Parathyroid adenoma (tissue), 2 donors: Measurements from ENCODE around the gene FOXJ3.

ENCODE experiments used
- H2AFZ ChIP-seq: fragments of 300-600 bp; sonication (generic); one replicate; pipeline ENCODE4 v1.7.0; 2017; ENCODE audit warnings: antibody characterized with exemption, mild to moderate bottlenecking
- H3K27ac ChIP-seq: fragments of 300-600 bp; sonication (generic); one replicate; pipeline ENCODE4 v1.7.0; 2017
- H3K27me3 ChIP-seq: fragments of 300-600 bp; sonication (generic); one replicate; pipeline ENCODE4 v1.7.0; 2017; ENCODE audit warnings: low read length; ENCODE audit not compliant: control insufficient read depth, insufficient read depth
- H3K36me3 ChIP-seq: fragments of 300-600 bp; sonication (generic); one replicate; pipeline ENCODE4 v1.7.0; 2017; ENCODE audit warnings: low read length; ENCODE audit not compliant: control insufficient read depth, insufficient read depth
- H3K4me1 ChIP-seq: fragments of 300-600 bp; sonication (generic); one replicate; pipeline ENCODE4 v1.7.0; 2017; ENCODE audit warnings: control low read depth
- H3K4me2 ChIP-seq: fragments of 300-600 bp; sonication (generic); one replicate; pipeline ENCODE4 v1.7.0; 2017; ENCODE audit warnings: low read length
- H3K4me3 ChIP-seq: fragments of 300-600 bp; sonication (generic); one replicate; pipeline ENCODE4 v1.7.0; 2017; ENCODE audit warnings: low read depth, low read length
- H3K79me2 ChIP-seq: fragments of 300-600 bp; sonication (generic); one replicate; pipeline ENCODE4 v1.7.0; 2017; ENCODE audit warnings: control low read depth
- H3K9ac ChIP-seq: fragments of 300-600 bp; sonication (generic); one replicate; pipeline ENCODE4 v1.7.0; 2017; ENCODE audit warnings: mild to moderate bottlenecking
- H3K9me3 ChIP-seq: fragments of 300-600 bp; sonication (generic); one replicate; pipeline ENCODE4 v1.7.0; 2017; ENCODE audit warnings: low read length; ENCODE audit not compliant: control insufficient read depth
- CTCF ChIP-seq: fragments of 300-600 bp; sonication (generic); IDR thresholded peaks from one replicate; pipeline ENCODE4 v1.7.0; 2017; ENCODE audit warnings: antibody characterized with exemption, mild to moderate bottlenecking
- donor health status: primary hyperparathyroidism.

FOXJ3 gene

GRCh38 chr1:42319871-42320484 is 15.1 kb downstream of the FOXJ3 start:
- TF ChIP-seq CTCF, result no peak

GRCh38 chr1:42319128-42319851 is 15.7 kb downstream of the FOXJ3 start:
- Histone ChIP-seq H3K36me3 (no peaks in the 10 kb centered on the region), H2AFZ (no peak overlapping the region), H3K9ac (no peak overlapping the region), H3K79me2 (peaks cover 12% of the 10 kb centered on the region), H3K4me1 (peaks cover 3% of the 10 kb centered on the region), H3K27me3 (no peaks in the 10 kb centered on the region), H3K4me3 (no peak overlapping the region), H3K27ac (no peak overlapping the region), H3K4me2 (no peak overlapping the region), H3K9me3 (no peaks in the 10 kb centered on the region)
- no peak for TF ChIP-seq CTCF

More at GRCh38 chr1:42319871-42320484, 15.1 kb downstream of the FOXJ3 start:
- peak overlapping the region; percentile 18 for H3K4me2 ChIP-seq
- H3K9me3 ChIP-seq, result no peaks in the 10 kb centered on the region
- no peaks in the 10 kb centered on the region for H3K27me3 ChIP-seq
- peaks cover 12% of the 10 kb centered on the region for H3K79me2 ChIP-seq
- no peak overlapping the region for H3K4me3 ChIP-seq
- H3K36me3 ChIP-seq, result no peaks in the 10 kb centered on the region
- H2AFZ ChIP-seq, result no peak overlapping the region
- no peak overlapping the region for H3K9ac ChIP-seq
- H3K4me1 ChIP-seq, result peaks cover 3% of the 10 kb centered on the region
- H3K27ac ChIP-seq, result no peak overlapping the region

GRCh38 chr1:42318601-42319000 is 16.4 kb downstream of the FOXJ3 start:
- Histone ChIP-seq H3K27ac (no peak overlapping the region), H3K4me1 (peaks cover 3% of the 10 kb centered on the region), H3K9ac (no peak overlapping the region), H3K79me2 (peaks cover 17% of the 10 kb centered on the region), H3K9me3 (no peaks in the 10 kb centered on the region), H3K36me3 (no peaks in the 10 kb centered on the region), H3K27me3 (no peaks in the 10 kb centered on the region), H2AFZ (no peak overlapping the region), H3K4me3 (no peak overlapping the region), H3K4me2 (no peak overlapping the region)
- no peak for TF ChIP-seq CTCF

- H3K9me3 ChIP-seq, result no peaks in the 10 kb centered on the region
- TF ChIP-seq CTCF, result no peak
- H3K27me3 ChIP-seq, result no peaks in the 10 kb centered on the region
- H3K27ac ChIP-seq, result no peak overlapping the region
- H3K79me2 ChIP-seq, result peaks cover 23% of the 10 kb centered on the region
- H3K4me2 ChIP-seq, result no peak overlapping the region
- no peak overlapping the region for H3K4me3 ChIP-seq
- H3K36me3 ChIP-seq, result no peaks in the 10 kb centered on the region
- H3K9ac ChIP-seq, result no peak overlapping the region
- peaks cover 3% of the 10 kb centered on the region for H3K4me1 ChIP-seq
- H2AFZ ChIP-seq, result no peak overlapping the region
Observed at GRCh38 chr1:42317308-42317707, 17.7 kb downstream of the FOXJ3 start.
